CD4-positive, alpha-beta T cell (primary cell): ENCODE data around the gene SCD5. TPM values are rescaled to one million over a fixed set of nuclear protein-coding genes. Genes with fewer than 3 reads are reported as not detected.

Experiments
- ATAC-seq: fragments of 200-7000 bp; cut with Tn5 transposase; one replicate; pipeline ENCODE4 v1.10.0; 2022; ENCODE audit warnings: mild to moderate bottlenecking; ENCODE audit not compliant: poor library complexity
- CTCF ChIA-PET: fragments of 350-600 bp; sonication (Branson Sonifier 250); formaldehyde crosslinking; loops from one replicate; lab custom pipeline; 2021; ENCODE audit warnings: antibody characterized with exemption, inconsistent platforms; lab: Charles Lee
- POLR2A ChIA-PET: fragments of 350-600 bp; sonication (Branson Sonifier 250); formaldehyde crosslinking; loops from one replicate; lab custom pipeline; 2021; ENCODE audit warnings: antibody characterized with exemption, inconsistent platforms; lab: Charles Lee
- DNase-seq, 14 experiments: peaks; one replicate each; pipeline ENCODE4 v3.0.0-alpha.2; 2013 to 2020; ENCODE audit warnings: mixed read lengths in 2 of 14
- H3K27ac ChIP-seq, 2 donors: one replicate each; pipeline versions ENCODE4 v1.5.1 to v1.7.0; 2013; ENCODE audit warnings: low read length in 2 of 2, low read depth in 1 of 2, mild to moderate bottlenecking in 1 of 2
- H3K27me3 ChIP-seq, 2 experiments: 1 replicate in 1 of 2; 2 replicates in 1 of 2; pipeline versions ENCODE4 v1.6.1 to v1.7.0; 2013; ENCODE audit warnings: low read length in 2 of 2, control low read depth in 1 of 2, mild to moderate bottlenecking in 1 of 2, moderate library complexity in 1 of 2; ENCODE audit not compliant: insufficient read depth in 2 of 2, control insufficient read depth in 1 of 2
- H3K36me3 ChIP-seq: one replicate; pipeline ENCODE4 v1.6.1; 2013; ENCODE audit warnings: low read length, control low read depth; ENCODE audit not compliant: insufficient read depth
- H3K4me1 ChIP-seq: one replicate; pipeline ENCODE4 v1.6.1; 2013; ENCODE audit warnings: low read length, control low read depth; ENCODE audit not compliant: insufficient read depth
- H3K4me3 ChIP-seq: one replicate; pipeline ENCODE4 v1.5.1; 2013; ENCODE audit warnings: mild to moderate bottlenecking, low read length, moderate library complexity
- H3K9me3 ChIP-seq, 2 experiments: 1 replicate in 1 of 2; 2 replicates in 1 of 2; pipeline versions ENCODE4 v1.6.1 to v1.7.0; 2013; ENCODE audit warnings: low read length in 2 of 2, mild to moderate bottlenecking in 2 of 2, control low read depth in 1 of 2, moderate library complexity in 1 of 2; ENCODE audit not compliant: control insufficient read depth in 1 of 2, insufficient read depth in 1 of 2
- H3K27ac Mint-ChIP-seq: one replicate; pipeline ENCODE4 v1.8.0; 2020; ENCODE audit warnings: mixed read lengths
- H3K27me3 Mint-ChIP-seq: one replicate; pipeline ENCODE4 v1.8.0; 2021; ENCODE audit warnings: mixed read lengths
- H3K36me3 Mint-ChIP-seq: one replicate; pipeline ENCODE4 v1.8.0; 2021; ENCODE audit warnings: low read depth, mixed read lengths
- H3K4me1 Mint-ChIP-seq: one replicate; pipeline ENCODE4 v1.8.0; 2021; ENCODE audit warnings: low read depth, mixed read lengths
- H3K4me3 Mint-ChIP-seq: one replicate; pipeline ENCODE4 v1.8.0; 2020; ENCODE audit warnings: mild to moderate bottlenecking, mixed read lengths
- H3K9me3 Mint-ChIP-seq: one replicate; pipeline ENCODE4 v1.8.0; 2020; ENCODE audit warnings: mixed read lengths
- CTCF ChIP-seq: fragments of 200-600 bp; IDR thresholded peaks from one replicate; pipeline ENCODE4 v1.8.0; 2022; ENCODE audit warnings: antibody characterized with exemption, mild to moderate bottlenecking
- intact Hi-C, 2 experiments: fragments of 100-400 bp; cut with DNase I in 1 of 2; cut with micrococcal nuclease in 1 of 2; formaldehyde crosslinking; loops; one replicate each; pipeline versions ENCODE4 v1.15.1 to v1.9.0; 2023 to 2025; cut with DNase I, micrococcal nuclease
- total RNA-seq, 174 experiments: library from RNA in 2 of 174; stranded (reverse) in 2 of 174; gene quantifications; one replicate each; pipeline ENCODE4 v1.2.3 and lab custom pipeline; 2021 to 2026

SCD5 gene
- total RNA-seq, 2 experiments from 2014 or later: 0.14 to 0.25 TPM

GRCh38 chr4:82787342-82787741 lies 11.3 kb downstream of the SCD5 start:
- Histone ChIP-seq H3K9me3 (no peaks in the 10 kb centered on the region), H3K4me3 (no peak overlapping the region), H3K27me3 (peaks cover 0 to 4% of the 10 kb centered on the region in 2 experiments), H3K27ac (no peak overlapping the region), H3K4me1 (no peaks in the 10 kb centered on the region), H3K36me3 (no peaks in the 10 kb centered on the region)
- CTCF ChIA-PET: no interaction called here
- ATAC-seq (no peak), DNase-seq (no peak)
- Mint-ChIP-seq H3K9me3 (no peaks in the 10 kb centered on the region), H3K27ac (no peak overlapping the region), H3K4me3 (no peak overlapping the region), H3K4me1 (no peaks in the 10 kb centered on the region), H3K27me3 (peaks cover 7% of the 10 kb centered on the region), H3K36me3 (no peaks in the 10 kb centered on the region)
- intact Hi-C loops: no loop called here
- no peak for TF ChIP-seq CTCF
- POLR2A ChIA-PET: no interaction called here

GRCh38 chr4:82786828-82787227 lies 11.8 kb downstream of the SCD5 start:
- Histone ChIP-seq H3K27ac (no peak overlapping the region), H3K27me3 (peaks cover 0 to 4% of the 10 kb centered on the region in 2 experiments), H3K36me3 (no peaks in the 10 kb centered on the region), H3K4me1 (no peaks in the 10 kb centered on the region), H3K4me3 (no peak overlapping the region), H3K9me3 (no peaks in the 10 kb centered on the region)
- no peaks in the 10 kb centered on the region for H3K36me3 Mint-ChIP-seq
- CTCF ChIA-PET: no interaction called here
- TF ChIP-seq CTCF: no peak
- no peak overlapping the region for H3K4me3 Mint-ChIP-seq
- ATAC-seq (no peak), DNase-seq (no peak)
- peaks cover 4% of the 10 kb centered on the region for H3K27me3 Mint-ChIP-seq
- POLR2A ChIA-PET: no interaction called here
- H3K4me1 Mint-ChIP-seq: no peaks in the 10 kb centered on the region
- H3K27ac Mint-ChIP-seq: no peak overlapping the region
- no peaks in the 10 kb centered on the region for H3K9me3 Mint-ChIP-seq
- intact Hi-C loops: no loop called here

DNA sequence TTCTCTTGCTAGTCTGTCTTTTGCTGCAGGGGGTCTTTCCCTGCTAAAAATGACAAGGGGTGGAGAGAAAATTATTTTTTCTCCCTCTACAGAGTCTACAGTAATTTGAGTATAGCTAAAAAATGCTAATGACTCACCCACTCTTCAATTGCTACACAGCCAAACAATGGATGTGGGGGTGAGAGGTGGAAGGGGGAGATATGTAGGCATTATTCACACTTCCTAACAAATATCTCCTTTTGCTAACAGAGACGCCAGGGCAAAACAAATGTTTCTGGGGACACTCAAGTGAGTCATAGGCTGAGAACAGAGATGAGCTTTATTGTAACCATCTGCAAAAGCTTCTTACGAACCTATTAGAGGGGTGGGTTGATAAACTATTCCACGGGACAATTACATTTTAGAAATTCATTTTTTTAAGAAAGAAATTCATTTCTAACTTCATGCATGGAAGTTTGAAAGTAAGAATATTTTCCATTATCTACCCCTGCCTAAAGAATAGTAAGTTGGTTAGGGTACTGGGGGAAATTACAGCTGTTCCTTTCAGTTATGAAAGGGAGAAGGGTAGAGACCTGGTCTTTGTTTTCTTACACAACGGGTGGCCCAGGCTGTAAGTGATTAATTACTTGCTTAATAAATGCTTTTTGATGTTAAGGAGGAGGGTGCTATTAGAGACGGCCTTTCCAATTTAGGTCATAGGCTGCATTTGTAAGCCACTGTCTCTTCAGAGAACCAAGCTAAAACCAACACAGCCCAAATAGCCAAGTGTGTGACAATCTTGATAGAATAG lies 12.8 kb downstream of the SCD5 start:
- POLR2A ChIA-PET: no interaction called here
- Mint-ChIP-seq H3K4me1 (no peaks in the 10 kb centered on the region), H3K27me3 (peaks cover 4% of the 10 kb centered on the region), H3K4me3 (no peak overlapping the region), H3K9me3 (no peaks in the 10 kb centered on the region), H3K27ac (no peak overlapping the region), H3K36me3 (no peaks in the 10 kb centered on the region)
- Histone ChIP-seq H3K4me1 (no peaks in the 10 kb centered on the region), H3K9me3 (no peaks in the 10 kb centered on the region), H3K27ac (no peak overlapping the region), H3K4me3 (no peak overlapping the region), H3K36me3 (no peaks in the 10 kb centered on the region), H3K27me3 (peaks cover 0 to 4% of the 10 kb centered on the region in 2 experiments)
- CTCF ChIA-PET: no interaction called here
- no peak for TF ChIP-seq CTCF
- intact Hi-C loops: no loop called here
- no peak for DNase-seq
- no peak for ATAC-seq
